ENCODE data around the gene XRCC1. TPM values are rescaled to one million over a fixed set of nuclear protein-coding genes. Genes with fewer than 3 reads are reported as not detected.
"Not testable (repeated sequence)": the region's sequence is repeated elsewhere in the genome, so short reads cannot be mapped to it uniquely, and the experiment has no call there.

The XRCC1 gene
- total RNA-seq, 4 donors from 2014 or later, result 8.0 to 147 (median 15.8) TPM

GRCh38 chr19:43548706-43549105 lies 26.6 kb downstream of the XRCC1 start:
- Histone ChIP-seq H3K4me1 (no peaks in the 10 kb centered on the region), H3K27me3 (no peaks in the 10 kb centered on the region), H3K36me3 (peaks cover 0 to 32% (median 13%) of the 10 kb centered on the region in 4 donors), H3K4me3 (no peak overlapping the region), H3K9me3 (no peaks in the 10 kb centered on the region), H3K27ac (no peak overlapping the region)
- in situ Hi-C loops (cut with MboI; ENCODE audit: low pct_ligation_motif_present in 1 of 4, low pct_unique_long_range_greater_than_20kb in 1 of 4, low sequenced_read_pairs in 3 of 4), result no loop called here
- no peak for DNase-seq
- intact Hi-C loops (cut with DNase I; ENCODE audit: low total_unique reads), result no loop called here
- TF ChIP-seq POLR2AphosphoS5 (IDR thresholded peaks at IDR 0.05) (no peak), POLR2A (IDR thresholded peaks at IDR 0.05) (no peak), CTCF (IDR thresholded peaks at IDR 0.05) (no peak), EP300 (IDR thresholded peaks at IDR 0.05; ENCODE audit: low read depth) (no peak)
- 85 to 86% methylated on average over 2 of the region's 2 CpGs for WGBS, 2 donors (ENCODE audit: low coverage in 1 of 2)

GRCh38 chr19:43547926-43548325 lies 27.4 kb downstream of the XRCC1 start:
- H3K27me3 ChIP-seq; intact Hi-C loops (cut with DNase I; ENCODE audit: low total_unique reads): not testable (repeated sequence)

DNA sequence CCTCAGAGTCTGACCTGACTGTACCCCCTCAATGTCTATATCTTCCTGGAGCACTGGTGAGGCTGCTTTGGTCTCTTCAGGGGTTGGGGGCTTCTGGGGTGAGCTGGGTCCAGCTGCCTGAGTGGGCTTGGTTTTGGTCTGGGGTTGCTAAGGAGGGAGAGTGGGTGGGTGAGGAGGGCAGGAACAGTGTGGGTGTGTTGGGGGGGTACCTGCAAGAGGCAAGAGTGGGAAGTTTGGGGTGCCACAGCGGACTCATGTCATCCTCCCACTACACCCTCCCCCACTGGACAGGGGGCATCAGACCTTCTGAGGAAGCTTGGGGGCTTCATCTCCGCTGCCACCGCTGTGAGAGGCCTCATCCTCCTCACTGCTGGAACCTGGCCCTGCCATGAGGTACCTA lies 28.7 kb downstream of the XRCC1 start:
- no peaks in the 10 kb centered on the region for H3K4me1 ChIP-seq
- H3K27me3 ChIP-seq, result no peaks in the 10 kb centered on the region
- WGBS, 2 donors (ENCODE audit: low coverage in 1 of 2), result 89% methylated on average over 3 of the region's 3 CpGs; no CpG with 5 or more reads in 1 of the 2 donors
- no peaks in the 10 kb centered on the region for H3K9me3 ChIP-seq
- DNase-seq, result no peak
- intact Hi-C loops (cut with DNase I; ENCODE audit: low total_unique reads) (no loop called here), in situ Hi-C loops (cut with MboI; ENCODE audit: low pct_ligation_motif_present in 1 of 4, low pct_unique_long_range_greater_than_20kb in 1 of 4, low sequenced_read_pairs in 3 of 4) (no loop called here)
- no peak overlapping the region for H3K27ac ChIP-seq
- TF ChIP-seq POLR2A (IDR thresholded peaks at IDR 0.05), result no peak
- TF ChIP-seq CTCF (IDR thresholded peaks at IDR 0.05), result no peak
- no peak for TF ChIP-seq EP300 (IDR thresholded peaks at IDR 0.05; ENCODE audit: low read depth)
- TF ChIP-seq POLR2AphosphoS5 (IDR thresholded peaks at IDR 0.05), result no peak
- H3K36me3 ChIP-seq, result peaks cover 0 to 31% (median 6%) of the 10 kb centered on the region in 4 donors
- H3K4me3 ChIP-seq, result no peak overlapping the region

More at GRCh38 chr19:43547926-43548325, 27.4 kb downstream of the XRCC1 start:
- H3K4me1 ChIP-seq; H3K4me3 ChIP-seq; H3K9me3 ChIP-seq; H3K27ac ChIP-seq; in situ Hi-C loops (cut with MboI; ENCODE audit: low pct_ligation_motif_present in 1 of 4, low pct_unique_long_range_greater_than_20kb in 1 of 4, low sequenced_read_pairs in 3 of 4); DNase-seq: not testable (repeated sequence)
- 91% methylated on average over 18 of the region's 24 CpGs; no CpG with 5 or more reads in 1 of the 2 donors for WGBS, 2 donors (ENCODE audit: low coverage in 1 of 2)
- H3K36me3 ChIP-seq, result peaks cover 0 to 33% (median 11%) of the 10 kb centered on the region in 4 donors

GRCh38 chr19:43545981-43546380 lies 29.3 kb downstream of the XRCC1 start:
- Histone ChIP-seq H3K27me3 (no peaks in the 10 kb centered on the region), H3K4me3 (no peak overlapping the region), H3K36me3 (peaks cover 0 to 25% (median 3%) of the 10 kb centered on the region in 4 donors), H3K9me3 (no peaks in the 10 kb centered on the region), H3K4me1 (no peaks in the 10 kb centered on the region), H3K27ac (no peak overlapping the region)
- in situ Hi-C loops (cut with MboI; ENCODE audit: low pct_ligation_motif_present in 1 of 4, low pct_unique_long_range_greater_than_20kb in 1 of 4, low sequenced_read_pairs in 3 of 4) (no loop called here), intact Hi-C loops (cut with DNase I; ENCODE audit: low total_unique reads) (no loop called here)
- DNase-seq, result no peak
- 81% methylated on average over 2 of the region's 2 CpGs; no CpG with 5 or more reads in 1 of the 2 donors for WGBS, 2 donors (ENCODE audit: low coverage in 1 of 2)
- TF ChIP-seq POLR2A (IDR thresholded peaks at IDR 0.05), result no peak
- TF ChIP-seq CTCF (IDR thresholded peaks at IDR 0.05), result no peak
- no peak for TF ChIP-seq POLR2AphosphoS5 (IDR thresholded peaks at IDR 0.05)

- TF ChIP-seq POLR2AphosphoS5 (IDR thresholded peaks at IDR 0.05) (no peak), CTCF (IDR thresholded peaks at IDR 0.05) (no peak), EP300 (IDR thresholded peaks at IDR 0.05; ENCODE audit: low read depth) (no peak), POLR2A (IDR thresholded peaks at IDR 0.05) (no peak)
- in situ Hi-C loops (cut with MboI; ENCODE audit: low pct_ligation_motif_present in 1 of 4, low pct_unique_long_range_greater_than_20kb in 1 of 4, low sequenced_read_pairs in 3 of 4), result no loop called here
- Histone ChIP-seq H3K4me1 (no peaks in the 10 kb centered on the region), H3K36me3 (peaks cover 0 to 18% (median 2%) of the 10 kb centered on the region in 4 donors), H3K4me3 (no peak overlapping the region), H3K27ac (no peak overlapping the region), H3K27me3 (no peaks in the 10 kb centered on the region), H3K9me3 (no peaks in the 10 kb centered on the region)
- 78 to 86% methylated on average over 5 of the region's 5 CpGs for WGBS, 2 donors (ENCODE audit: low coverage in 1 of 2)
- DNase-seq, result no peak
- intact Hi-C loops (cut with DNase I; ENCODE audit: low total_unique reads), result no loop called here
Measured at GRCh38 chr19:43545276-43545675, 30.1 kb downstream of the XRCC1 start.
